ENCODE measurements around the gene IMMT.

- TF ChIP-seq POLR2A (IDR thresholded peaks at IDR 0.05) (no peak), CTCF (IDR thresholded peaks at IDR 0.05) (no peak)
Measured at GRCh38 chr2:86157009-86157556, 38.2 kb downstream of the IMMT start.
